GM23338 (cell line): Measurements from ENCODE around the gene WNT9A. TPM values are rescaled to one million over a fixed set of nuclear protein-coding genes. Genes with fewer than 3 reads are reported as not detected.

ENCODE experiments used
- CREB1 ChIP-seq: fragments of 250-450 bp; sonication (Bioruptor Pico); IDR thresholded peaks from 2 replicates; pipeline ENCODE4 v1.5.0; 2020; ENCODE audit warnings: low read depth, mild to moderate bottlenecking, moderate library complexity
- CTCF ChIP-seq, 2 experiments: fragments of 200-600 bp in 1 of 2; sonication (generic) in 1 of 2; conservative IDR thresholded peaks; 2 replicates each; pipeline versions ENCODE4 v1.5.1 to v1.6.1; 2016 to 2017; ENCODE audit warnings: antibody characterized with exemption in 2 of 2, low read depth in 2 of 2, mild to moderate bottlenecking in 2 of 2, moderate library complexity in 1 of 2
- EZH2 ChIP-seq: fragments of 200-600 bp; sonication (generic); IDR thresholded peaks from one replicate; pipeline ENCODE4 v1.8.0; 2017; ENCODE audit warnings: antibody characterized with exemption, mild to moderate bottlenecking, low read depth; ENCODE audit not compliant: unreplicated experiment
- EZH2phosphoT487 ChIP-seq: fragments of 200-600 bp; sonication (generic); IDR thresholded peaks from one replicate; pipeline ENCODE4 v1.8.1; 2018; ENCODE audit warnings: antibody characterized with exemption; ENCODE audit not compliant: unreplicated experiment
- JUNB ChIP-seq: IDR thresholded peaks from one replicate; pipeline ENCODE4 v1.6.1; 2016; ENCODE audit warnings: antibody characterized with exemption; ENCODE audit not compliant: unreplicated experiment
- POLR2AphosphoS5 ChIP-seq: IDR thresholded peaks from 2 replicates; pipeline ENCODE4 v1.6.1; 2016; ENCODE audit warnings: antibody characterized with exemption, low read depth
- REST ChIP-seq: IDR thresholded peaks from one replicate; pipeline ENCODE4 v1.6.1; 2018; ENCODE audit warnings: antibody characterized with exemption; ENCODE audit not compliant: unreplicated experiment
- STAT1 ChIP-seq: IDR thresholded peaks from one replicate; pipeline ENCODE4 v1.6.1; 2016; ENCODE audit warnings: antibody characterized with exemption; ENCODE audit not compliant: unreplicated experiment
- ZNF114 ChIP-seq: fragments of 250-450 bp; sonication (Bioruptor Pico); IDR thresholded peaks from 2 replicates; pipeline ENCODE4 v1.5.0; 2020; ENCODE audit warnings: mild to moderate bottlenecking, moderate library complexity
- ZNF462 ChIP-seq: fragments of 250-450 bp; sonication (Bioruptor Pico); IDR thresholded peaks from 2 replicates; pipeline ENCODE4 v1.5.0; 2020; ENCODE audit warnings: mild to moderate bottlenecking, moderate library complexity
- polyA plus RNA-seq: library from polyadenylated mRNA; unstranded; fragments of >200 nt; fragmentation: Nextera tagmentation; extraction: Ambion mirVana; gene quantifications from 2 replicates; pipeline ENCODE4 v1.2.1, GENCODE V29; 2016
- total RNA-seq: library from RNA; depleted of rRNA; stranded (reverse); fragments of >200 nt; shearing (Covaris generic); gene quantifications from 2 replicates; pipeline ENCODE4 v1.2.3, GENCODE V29; 2014

The WNT9A gene
- total and polyA plus RNA-seq, 2 experiments from 2014 or later: 0.06 to 2.0 TPM

- TF ChIP-seq ZNF462 (CRISPR knock-in tag) (no peak), JUNB (no peak), CTCF (conservative IDR thresholded peaks at IDR 0.05; ENCODE audit: low read depth in 2 of 2) (no peak), REST (no peak), ZNF114 (CRISPR knock-in tag) (no peak), EZH2 (no peak), POLR2AphosphoS5 (no peak), EZH2phosphoT487 (no peak), STAT1 (no peak), CREB1 (CRISPR knock-in tag) (no peak)
These were observed 18.8 kb downstream of the WNT9A start (continued) for GRCh38 chr1:227928811-227929375.
